ENCODE data around the gene RIC1. TPM values are rescaled to one million over a fixed set of nuclear protein-coding genes. Genes with fewer than 3 reads are reported as not detected.

Gene RIC1
- total and polyA plus RNA-seq, 2 donors (not counting 1 experiment from before 2014, with no cell fraction given): 38.9 to 43.1 TPM

DNA sequence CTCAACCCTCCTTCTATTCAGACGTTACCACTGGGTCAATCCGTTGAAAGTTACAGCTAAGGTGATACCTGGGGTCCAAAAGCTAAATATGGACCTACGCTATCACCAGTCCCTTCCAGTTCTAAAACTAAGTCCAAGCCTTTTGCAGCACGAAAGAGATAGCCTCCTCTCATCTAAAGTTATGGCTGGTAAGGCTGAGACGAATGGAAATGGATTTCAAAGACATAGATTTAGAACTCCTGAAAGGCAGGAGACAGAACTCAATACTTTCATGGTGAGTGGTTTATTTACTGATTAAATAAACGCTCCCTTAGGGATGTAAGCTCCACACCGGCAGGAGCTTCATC, 751 bp upstream of the RIC1 start:
- Histone ChIP-seq H3K4me3 (replicated peaks in 1 of 4; ENCODE audit: control extremely low read depth in 1 of 4, insufficient read depth in 1 of 4, low read depth in 3 of 4, low read length in 4 of 4) (peak overlapping the region; percentile 49 to 91 (median 84)), H3K79me2 (ENCODE audit: control insufficient read depth, insufficient read depth, low read length) (peaks cover 45% of the 10 kb centered on the region), H3K4me2 (ENCODE audit: extremely low read depth, insufficient read depth, low read length) (peak overlapping the region; percentile 79), H3K4me1 (ENCODE audit: control insufficient read depth, extremely low read depth, insufficient read depth, low read length) (peaks cover 5% of the 10 kb centered on the region), H3K9ac (ENCODE audit: insufficient read depth, low read length) (peak overlapping the region; percentile 81), H3K27ac (ENCODE audit: insufficient read depth, low read length) (peak overlapping the region; percentile 86), H2AFZ (ENCODE audit: low read length) (peak overlapping the region; percentile 2), H3K27me3 (ENCODE audit: control insufficient read depth, insufficient read depth, low read length) (no peaks in the 10 kb centered on the region), H3K36me3 (ENCODE audit: control insufficient read depth, insufficient read depth, low read length) (no peaks in the 10 kb centered on the region), H4K20me1 (ENCODE audit: control insufficient read depth, extremely low read depth, insufficient read depth, low read length) (no peaks in the 10 kb centered on the region), H3K9me3 (ENCODE audit: control insufficient read depth, insufficient read depth, low read depth, low read length) (no peaks in the 10 kb centered on the region)
- no peak for DNase-seq (ENCODE audit: low read depth in 2 of 2)
- TF ChIP-seq, protein P1, sequence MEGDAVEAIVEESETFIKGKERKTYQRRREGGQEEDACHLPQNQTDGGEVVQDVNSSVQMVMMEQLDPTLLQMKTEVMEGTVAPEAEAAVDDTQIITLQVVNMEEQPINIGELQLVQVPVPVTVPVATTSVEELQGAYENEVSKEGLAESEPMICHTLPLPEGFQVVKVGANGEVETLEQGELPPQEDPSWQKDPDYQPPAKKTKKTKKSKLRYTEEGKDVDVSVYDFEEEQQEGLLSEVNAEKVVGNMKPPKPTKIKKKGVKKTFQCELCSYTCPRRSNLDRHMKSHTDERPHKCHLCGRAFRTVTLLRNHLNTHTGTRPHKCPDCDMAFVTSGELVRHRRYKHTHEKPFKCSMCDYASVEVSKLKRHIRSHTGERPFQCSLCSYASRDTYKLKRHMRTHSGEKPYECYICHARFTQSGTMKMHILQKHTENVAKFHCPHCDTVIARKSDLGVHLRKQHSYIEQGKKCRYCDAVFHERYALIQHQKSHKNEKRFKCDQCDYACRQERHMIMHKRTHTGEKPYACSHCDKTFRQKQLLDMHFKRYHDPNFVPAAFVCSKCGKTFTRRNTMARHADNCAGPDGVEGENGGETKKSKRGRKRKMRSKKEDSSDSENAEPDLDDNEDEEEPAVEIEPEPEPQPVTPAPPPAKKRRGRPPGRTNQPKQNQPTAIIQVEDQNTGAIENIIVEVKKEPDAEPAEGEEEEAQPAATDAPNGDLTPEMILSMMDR (conservative IDR thresholded peaks at IDR 0.05 in 1 of 2, IDR thresholded peaks at IDR 0.05 in 1 of 2; ENCODE audit: low read depth in 1 of 2, low read length in 2 of 2): no peak
- no peak for TF ChIP-seq EZH2 (IDR thresholded peaks at IDR 0.05; ENCODE audit: low read length, missing control alignments)

- TF ChIP-seq EZH2 (IDR thresholded peaks at IDR 0.05; ENCODE audit: low read length, missing control alignments): no peak
- TF ChIP-seq, protein P1 (conservative IDR thresholded peaks at IDR 0.05 in 1 of 2, IDR thresholded peaks at IDR 0.05 in 1 of 2; ENCODE audit: low read depth in 1 of 2, low read length in 2 of 2): no peak
- Histone ChIP-seq H3K9me3 (ENCODE audit: control insufficient read depth, insufficient read depth, low read depth, low read length) (no peaks in the 10 kb centered on the region), H3K79me2 (ENCODE audit: control insufficient read depth, insufficient read depth, low read length) (peaks cover 56% of the 10 kb centered on the region), H3K27me3 (ENCODE audit: control insufficient read depth, insufficient read depth, low read length) (no peaks in the 10 kb centered on the region), H4K20me1 (ENCODE audit: control insufficient read depth, extremely low read depth, insufficient read depth, low read length) (no peaks in the 10 kb centered on the region), H3K4me3 (replicated peaks in 1 of 4; ENCODE audit: control extremely low read depth in 1 of 4, insufficient read depth in 1 of 4, low read depth in 3 of 4, low read length in 4 of 4) (peak overlapping the region; percentile 49 to 95 (median 80)), H3K9ac (ENCODE audit: insufficient read depth, low read length) (peak overlapping the region; percentile 81), H2AFZ (ENCODE audit: low read length) (no peak overlapping the region), H3K27ac (ENCODE audit: insufficient read depth, low read length) (peak overlapping the region; percentile 86), H3K4me1 (ENCODE audit: control insufficient read depth, extremely low read depth, insufficient read depth, low read length) (peaks cover 5% of the 10 kb centered on the region), H3K36me3 (ENCODE audit: control insufficient read depth, insufficient read depth, low read length) (no peaks in the 10 kb centered on the region), H3K4me2 (ENCODE audit: extremely low read depth, insufficient read depth, low read length) (peak overlapping the region; percentile 18)
- peak; percentile 25 to 33 for DNase-seq (ENCODE audit: low read depth in 2 of 2)
These were observed 589 bp downstream of the RIC1 start for GRCh38 chr9:5629312-5630080.

GRCh38 chr9:5630081-5630507, 1.2 kb downstream of the RIC1 start:
- Histone ChIP-seq H3K9me3 (ENCODE audit: control insufficient read depth, insufficient read depth, low read depth, low read length) (no peaks in the 10 kb centered on the region), H3K36me3 (ENCODE audit: control insufficient read depth, insufficient read depth, low read length) (no peaks in the 10 kb centered on the region), H3K4me2 (ENCODE audit: extremely low read depth, insufficient read depth, low read length) (peak overlapping the region; percentile 83), H3K4me1 (ENCODE audit: control insufficient read depth, extremely low read depth, insufficient read depth, low read length) (peaks cover 5% of the 10 kb centered on the region), H3K27ac (ENCODE audit: insufficient read depth, low read length) (peak overlapping the region; percentile 86), H3K9ac (ENCODE audit: insufficient read depth, low read length) (peak overlapping the region; percentile 81), H3K27me3 (ENCODE audit: control insufficient read depth, insufficient read depth, low read length) (no peaks in the 10 kb centered on the region), H4K20me1 (ENCODE audit: control insufficient read depth, extremely low read depth, insufficient read depth, low read length) (no peaks in the 10 kb centered on the region), H3K4me3 (replicated peaks in 1 of 4; ENCODE audit: control extremely low read depth in 1 of 4, insufficient read depth in 1 of 4, low read depth in 3 of 4, low read length in 4 of 4) (peak overlapping the region; percentile 49 to 95 (median 80)), H2AFZ (ENCODE audit: low read length) (no peak overlapping the region), H3K79me2 (ENCODE audit: control insufficient read depth, insufficient read depth, low read length) (peaks cover 62% of the 10 kb centered on the region)
- DNase-seq (ENCODE audit: low read depth in 2 of 2): peak; percentile 56 to 62
- TF ChIP-seq, protein P1 (conservative IDR thresholded peaks at IDR 0.05 in 1 of 2, IDR thresholded peaks at IDR 0.05 in 1 of 2; ENCODE audit: low read depth in 1 of 2, low read length in 2 of 2): no peak
- TF ChIP-seq EZH2 (IDR thresholded peaks at IDR 0.05; ENCODE audit: low read length, missing control alignments): no peak
